SK-N-SH treated with all-trans-retinoic acid at 6 μM for 48 hours (cell line): ENCODE measurements around the gene RBM19.

Experiments used
- OSR1 ChIP-seq: fragments of 250-450 bp; sonication (Bioruptor Pico); IDR thresholded peaks from 2 replicates; pipeline ENCODE4 v1.8.0; 2022; ENCODE audit warnings: moderate library complexity, mild to moderate bottlenecking, inconsistent platforms
- TCF4 ChIP-seq: fragments of 250-450 bp; sonication (Bioruptor Pico); IDR thresholded peaks from 2 replicates; pipeline ENCODE4 v1.8.0; 2021; ENCODE audit warnings: mild to moderate bottlenecking, moderate library complexity, borderline replicate concordance
- ZNF565 ChIP-seq: fragments of 450-650 bp; formaldehyde crosslinking; conservative IDR thresholded peaks from 2 replicates; pipeline ENCODE4 v1.5.0; 2020; ENCODE audit warnings: low read depth, mild to moderate bottlenecking, moderate library complexity
- ZNF70 ChIP-seq: fragments of 450-650 bp; formaldehyde crosslinking; IDR thresholded peaks from 2 replicates; pipeline ENCODE4 v1.5.0; 2020; ENCODE audit warnings: mild to moderate bottlenecking, moderate library complexity
- ZNF8 ChIP-seq: fragments of 450-650 bp; formaldehyde crosslinking; IDR thresholded peaks from 2 replicates; pipeline ENCODE4 v1.5.0; 2020; ENCODE audit warnings: mild to moderate bottlenecking, moderate library complexity
- TF ChIP-seq, protein P1 (sequence below): fragments of 250-450 bp; sonication (Bioruptor Pico); IDR thresholded peaks from 2 replicates; pipeline ENCODE4 v1.5.1; 2020; ENCODE audit warnings: low read depth, mild to moderate bottlenecking, moderate library complexity
- TF ChIP-seq, protein P2 (sequence below): fragments of 250-450 bp; sonication (Bioruptor Pico); IDR thresholded peaks from 2 replicates; pipeline ENCODE4 v1.5.0; 2020; ENCODE audit warnings: mild to moderate bottlenecking, moderate library complexity
- TF ChIP-seq, protein P3 (sequence below): fragments of 250-450 bp; sonication (Bioruptor Pico); IDR thresholded peaks from 2 replicates; pipeline ENCODE4 v1.8.0; 2020; ENCODE audit warnings: mild to moderate bottlenecking, moderate library complexity, borderline replicate concordance

DNA sequence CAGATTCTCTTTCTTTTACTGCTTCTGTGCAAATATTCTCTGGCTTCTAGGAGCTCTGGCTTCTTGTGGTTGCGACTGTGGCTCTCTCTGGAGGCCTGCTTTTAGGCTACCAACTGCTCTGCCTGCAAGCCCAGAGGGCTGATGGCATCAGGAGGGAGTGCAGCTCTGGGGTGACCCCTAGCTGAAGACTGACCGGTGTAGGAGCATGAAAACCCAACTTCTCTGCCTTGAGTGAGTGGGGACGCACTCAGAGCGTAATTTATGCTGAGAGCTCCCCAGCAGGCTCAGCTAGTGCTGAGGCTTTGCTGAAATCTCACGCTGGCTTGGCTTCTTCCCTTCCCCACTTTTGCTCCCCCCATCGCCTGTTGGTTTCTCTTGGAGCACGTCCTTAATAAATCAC is 29.9 kb upstream of the RBM19 start:
- TF ChIP-seq, protein P1, sequence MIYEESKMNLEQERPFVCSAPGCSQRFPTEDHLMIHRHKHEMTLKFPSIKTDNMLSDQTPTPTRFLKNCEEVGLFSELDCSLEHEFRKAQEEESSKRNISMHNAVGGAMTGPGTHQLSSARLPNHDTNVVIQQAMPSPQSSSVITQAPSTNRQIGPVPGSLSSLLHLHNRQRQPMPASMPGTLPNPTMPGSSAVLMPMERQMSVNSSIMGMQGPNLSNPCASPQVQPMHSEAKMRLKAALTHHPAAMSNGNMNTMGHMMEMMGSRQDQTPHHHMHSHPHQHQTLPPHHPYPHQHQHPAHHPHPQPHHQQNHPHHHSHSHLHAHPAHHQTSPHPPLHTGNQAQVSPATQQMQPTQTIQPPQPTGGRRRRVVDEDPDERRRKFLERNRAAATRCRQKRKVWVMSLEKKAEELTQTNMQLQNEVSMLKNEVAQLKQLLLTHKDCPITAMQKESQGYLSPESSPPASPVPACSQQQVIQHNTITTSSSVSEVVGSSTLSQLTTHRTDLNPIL (CRISPR knock-in tag) = no peak
- TF ChIP-seq TCF4 (CRISPR knock-in tag) (no peak), ZNF565 (CRISPR knock-in tag) (no peak), ZNF8 (CRISPR knock-in tag) (no peak), OSR1 (no peak), ZNF70 (CRISPR knock-in tag) (no peak)
- TF ChIP-seq, protein P2, sequence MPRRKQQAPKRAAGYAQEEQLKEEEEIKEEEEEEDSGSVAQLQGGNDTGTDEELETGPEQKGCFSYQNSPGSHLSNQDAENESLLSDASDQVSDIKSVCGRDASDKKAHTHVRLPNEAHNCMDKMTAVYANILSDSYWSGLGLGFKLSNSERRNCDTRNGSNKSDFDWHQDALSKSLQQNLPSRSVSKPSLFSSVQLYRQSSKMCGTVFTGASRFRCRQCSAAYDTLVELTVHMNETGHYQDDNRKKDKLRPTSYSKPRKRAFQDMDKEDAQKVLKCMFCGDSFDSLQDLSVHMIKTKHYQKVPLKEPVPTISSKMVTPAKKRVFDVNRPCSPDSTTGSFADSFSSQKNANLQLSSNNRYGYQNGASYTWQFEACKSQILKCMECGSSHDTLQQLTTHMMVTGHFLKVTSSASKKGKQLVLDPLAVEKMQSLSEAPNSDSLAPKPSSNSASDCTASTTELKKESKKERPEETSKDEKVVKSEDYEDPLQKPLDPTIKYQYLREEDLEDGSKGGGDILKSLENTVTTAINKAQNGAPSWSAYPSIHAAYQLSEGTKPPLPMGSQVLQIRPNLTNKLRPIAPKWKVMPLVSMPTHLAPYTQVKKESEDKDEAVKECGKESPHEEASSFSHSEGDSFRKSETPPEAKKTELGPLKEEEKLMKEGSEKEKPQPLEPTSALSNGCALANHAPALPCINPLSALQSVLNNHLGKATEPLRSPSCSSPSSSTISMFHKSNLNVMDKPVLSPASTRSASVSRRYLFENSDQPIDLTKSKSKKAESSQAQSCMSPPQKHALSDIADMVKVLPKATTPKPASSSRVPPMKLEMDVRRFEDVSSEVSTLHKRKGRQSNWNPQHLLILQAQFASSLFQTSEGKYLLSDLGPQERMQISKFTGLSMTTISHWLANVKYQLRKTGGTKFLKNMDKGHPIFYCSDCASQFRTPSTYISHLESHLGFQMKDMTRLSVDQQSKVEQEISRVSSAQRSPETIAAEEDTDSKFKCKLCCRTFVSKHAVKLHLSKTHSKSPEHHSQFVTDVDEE (CRISPR knock-in tag) = no peak
- TF ChIP-seq, protein P3, sequence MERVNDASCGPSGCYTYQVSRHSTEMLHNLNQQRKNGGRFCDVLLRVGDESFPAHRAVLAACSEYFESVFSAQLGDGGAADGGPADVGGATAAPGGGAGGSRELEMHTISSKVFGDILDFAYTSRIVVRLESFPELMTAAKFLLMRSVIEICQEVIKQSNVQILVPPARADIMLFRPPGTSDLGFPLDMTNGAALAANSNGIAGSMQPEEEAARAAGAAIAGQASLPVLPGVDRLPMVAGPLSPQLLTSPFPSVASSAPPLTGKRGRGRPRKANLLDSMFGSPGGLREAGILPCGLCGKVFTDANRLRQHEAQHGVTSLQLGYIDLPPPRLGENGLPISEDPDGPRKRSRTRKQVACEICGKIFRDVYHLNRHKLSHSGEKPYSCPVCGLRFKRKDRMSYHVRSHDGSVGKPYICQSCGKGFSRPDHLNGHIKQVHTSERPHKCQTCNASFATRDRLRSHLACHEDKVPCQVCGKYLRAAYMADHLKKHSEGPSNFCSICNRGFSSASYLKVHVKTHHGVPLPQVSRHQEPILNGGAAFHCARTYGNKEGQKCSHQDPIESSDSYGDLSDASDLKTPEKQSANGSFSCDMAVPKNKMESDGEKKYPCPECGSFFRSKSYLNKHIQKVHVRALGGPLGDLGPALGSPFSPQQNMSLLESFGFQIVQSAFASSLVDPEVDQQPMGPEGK (CRISPR knock-in tag) = no peak
